GM18508 (cell line): ENCODE measurements around the gene FAM114A2.

Experiments
- ATAC-seq: cut with Tn5 transposase; IDR thresholded peaks from one replicate; pipeline ENCODE4 v1.9.1; 2021; ENCODE audit warnings: moderate number of reproducible peaks; ENCODE audit not compliant: insufficient read depth, unreplicated experiment

The FAM114A2 gene

GRCh38 chr5:153957205-153957604, 81.5 kb downstream of the FAM114A2 start:
- ATAC-seq = no peak

GRCh38 chr5:153953411-153953810, 85.3 kb downstream of the FAM114A2 start:
- no peak for ATAC-seq

- no peak for ATAC-seq
Observed at GRCh38 chr5:153952893-153953292, 85.8 kb downstream of the FAM114A2 start.

- no peak for ATAC-seq
Observed at GRCh38 chr5:153952057-153952456, 86.7 kb downstream of the FAM114A2 start.

GRCh38 chr5:153941265-153941664, 97.4 kb downstream of the FAM114A2 start:
- no peak for ATAC-seq
